ENCODE data around the gene ATP6AP1.

Gene ATP6AP1

GRCh38 chrX:154470914-154471568, 42.6 kb downstream of the ATP6AP1 start:
- CTCF ChIA-PET, result no interaction called here
- POLR2A ChIA-PET, result no interaction called here
- no peak for TF ChIP-seq CTCF (IDR thresholded peaks at IDR 0.05; ENCODE audit: insufficient read depth, low read length, missing control alignments)
- H3K4me3 ChIP-seq (ENCODE audit: low read depth, low read length), result no peak overlapping the region
- no peak for DNase-seq (ENCODE audit: low read depth, low spot score)

- H3K4me3 ChIP-seq (ENCODE audit: low read depth, low read length), result no peak overlapping the region
- ChIA-PET CTCF (no interaction called here), POLR2A (interaction anchor here (1.2 kb wide), 1 partner anchor 8 kb away, joined by 3 read pairs; no protein-coding TSS in a partner anchor)
- TF ChIP-seq CTCF (IDR thresholded peaks at IDR 0.05; ENCODE audit: insufficient read depth, low read length, missing control alignments), result no peak
- DNase-seq (ENCODE audit: low read depth, low spot score), result no peak
Measured at GRCh38 chrX:154471839-154472684, 43.6 kb downstream of the ATP6AP1 start.

GRCh38 chrX:154472685-154473632, 44.5 kb downstream of the ATP6AP1 start:
- POLR2A ChIA-PET, result interaction anchor here (1.2 kb wide), 2 partner anchors 9 to 12 kb away, joined by 3 read pairs; no protein-coding TSS in a partner anchor
- no peak overlapping the region for H3K4me3 ChIP-seq (ENCODE audit: low read depth, low read length)
- CTCF ChIA-PET, result no interaction called here
- no peak for TF ChIP-seq CTCF (IDR thresholded peaks at IDR 0.05; ENCODE audit: insufficient read depth, low read length, missing control alignments)
- DNase-seq (ENCODE audit: low read depth, low spot score), result no peak

- ChIA-PET POLR2A (interaction anchor here (1.2 kb wide), 1 partner anchor 11 kb away, joined by 3 read pairs; no protein-coding TSS in a partner anchor), CTCF (no interaction called here)
- TF ChIP-seq CTCF (IDR thresholded peaks at IDR 0.05; ENCODE audit: insufficient read depth, low read length, missing control alignments), result no peak
- no peak overlapping the region for H3K4me3 ChIP-seq (ENCODE audit: low read depth, low read length)
- no peak for DNase-seq (ENCODE audit: low read depth, low spot score)
Measured at GRCh38 chrX:154473683-154474082, 45.2 kb downstream of the ATP6AP1 start.

- CTCF ChIA-PET, result interaction anchor here (1.1 to 2.9 kb wide), 3 partner anchors 9 to 18 kb away, joined by 3 to 9 read pairs (median 4); partner anchors contain the start of gene UBL4A
- POLR2A ChIA-PET, result interaction anchor here (0.6 to 1.4 kb wide), 3 partner anchors 13 to 507 kb away, joined by 3 to 4 read pairs (median 4); partner anchors contain the start of gene SLC10A3
- TF ChIP-seq CTCF (IDR thresholded peaks at IDR 0.05; ENCODE audit: insufficient read depth, low read length, missing control alignments), result no peak
Measured at GRCh38 chrX:154476821-154477220, 48.3 kb downstream of the ATP6AP1 start.

More at GRCh38 chrX:154476821-154477220, 48.3 kb downstream of the ATP6AP1 start:
- DNase-seq (ENCODE audit: low read depth, low spot score), result no peak
- H3K4me3 ChIP-seq (ENCODE audit: low read depth, low read length), result no peak overlapping the region
